IMR-90 (cell line): ENCODE results near the gene SLC46A3. TPM values are rescaled to one million over a fixed set of nuclear protein-coding genes. Genes with fewer than 3 reads are reported as not detected.

ENCODE experiments used
- ATAC-seq: fragments of 200-7000 bp; cut with Tn5 transposase; 2 replicates; pipeline ENCODE4 v1.9.1; 2020; ENCODE audit warnings: low read depth, mild to moderate bottlenecking, moderate library complexity
- BruUV-seq: library from RNA; stranded (reverse); fragments of 400-500 nt; replicated peaks from 2 replicates; lab custom pipeline; 2021; lab: Mats Ljungman, UMichigan
- CTCF ChIA-PET: fragments of 300-600 bp; formaldehyde crosslinking; extraction: SDS; loops from one replicate; lab custom pipeline; 2021; ENCODE audit warnings: antibody characterized with exemption; lab: Yijun Ruan, JAX
- POLR2A ChIA-PET: fragments of 300-600 bp; sonication (Branson Sonifier 250); formaldehyde crosslinking; loops from one replicate; lab custom pipeline; 2022; ENCODE audit warnings: antibody characterized with exemption; ENCODE audit not compliant: unreplicated experiment; lab: Charles Lee
- DNase-seq: peaks from one replicate; pipeline ENCODE4 v3.0.0; 2013
- H2AFZ ChIP-seq: replicated peaks from 2 replicates; pipeline ENCODE3; 2013; ENCODE audit warnings: low read length, mild to moderate bottlenecking; ENCODE audit not compliant: poor library complexity
- H2AK5ac ChIP-seq: 2 replicates; pipeline ENCODE4 v1.6.1; 2013; ENCODE audit warnings: low read depth, low read length, inconsistent platforms
- H2AK9ac ChIP-seq: replicated peaks from 2 replicates; pipeline ENCODE3; 2013; ENCODE audit warnings: mild to moderate bottlenecking, low read depth, low read length, moderate library complexity; ENCODE audit not compliant: poor library complexity
- H2BK120ac ChIP-seq: 2 replicates; pipeline ENCODE4 v1.6.1; 2013; ENCODE audit warnings: low read depth, low read length, inconsistent platforms
- H2BK15ac ChIP-seq: 3 replicates; pipeline ENCODE4 v1.6.1; 2013; ENCODE audit warnings: low read depth, low read length, inconsistent platforms
- H2BK20ac ChIP-seq: 2 replicates; pipeline ENCODE4 v1.6.1; 2013; ENCODE audit warnings: low read depth, mild to moderate bottlenecking, inconsistent platforms, low read length, moderate library complexity
- H2BK5ac ChIP-seq: 2 replicates; pipeline ENCODE4 v1.6.1; 2013; ENCODE audit warnings: mild to moderate bottlenecking, low read depth, low read length, inconsistent platforms; ENCODE audit not compliant: poor library complexity, severe bottlenecking
- H3K14ac ChIP-seq: replicated peaks from 2 replicates; pipeline ENCODE4 v1.6.1; 2013; ENCODE audit warnings: low read depth, low read length, inconsistent platforms
- H3K18ac ChIP-seq: 2 replicates; pipeline ENCODE4 v1.6.1; 2013; ENCODE audit warnings: low read depth, low read length, control low read depth
- H3K23ac ChIP-seq: 2 replicates; pipeline ENCODE4 v1.6.1; 2013; ENCODE audit warnings: low read depth, low read length, inconsistent platforms
- H3K27ac ChIP-seq: 2 replicates; pipeline ENCODE4 v1.5.1; 2013; ENCODE audit warnings: mild to moderate bottlenecking, control low read depth, low read length; ENCODE audit not compliant: insufficient read depth
- H3K27me3 ChIP-seq: 2 replicates; pipeline ENCODE4 v1.6.1; 2013; ENCODE audit warnings: low read length; ENCODE audit not compliant: control insufficient read depth, insufficient read depth
- H3K36me3 ChIP-seq: 2 replicates; pipeline ENCODE4 v1.6.1; 2013; ENCODE audit warnings: low read length, mixed read lengths; ENCODE audit not compliant: control insufficient read depth, insufficient read depth
- H3K4ac ChIP-seq: 2 replicates; pipeline ENCODE4 v1.6.1; 2013; ENCODE audit warnings: low read depth, low read length, inconsistent platforms
- H3K4me1 ChIP-seq: 2 replicates; pipeline ENCODE4 v1.6.1; 2013; ENCODE audit warnings: low read length, mixed read lengths; ENCODE audit not compliant: control insufficient read depth, insufficient read depth
- H3K4me2 ChIP-seq: 2 replicates; pipeline ENCODE4 v1.6.1; 2013; ENCODE audit warnings: low read depth, mild to moderate bottlenecking, control low read depth, low read length, moderate library complexity
- H3K4me3 ChIP-seq: 2 replicates; pipeline ENCODE4 v1.5.1; 2013; ENCODE audit warnings: low read depth, mild to moderate bottlenecking, control low read depth, low read length, moderate library complexity; ENCODE audit not compliant: insufficient read depth
- H3K56ac ChIP-seq: 2 replicates; pipeline ENCODE4 v1.6.1; 2013; ENCODE audit warnings: low read length, inconsistent platforms; ENCODE audit not compliant: insufficient read depth; ENCODE audit errors: extremely low read depth
- H3K79me1 ChIP-seq, 2 experiments: 2 replicates each; pipeline ENCODE4 v1.6.1; 2013; ENCODE audit warnings: low read length in 2 of 2, inconsistent platforms in 1 of 2, low read depth in 1 of 2
- H3K9ac ChIP-seq: 2 replicates; pipeline ENCODE4 v1.6.1; 2013; ENCODE audit warnings: low read depth, low read length, control low read depth
- H3K9me1 ChIP-seq: 2 replicates; pipeline ENCODE4 v1.6.1; 2013; ENCODE audit warnings: low read length, inconsistent platforms; ENCODE audit not compliant: insufficient read depth
- H3K9me3 ChIP-seq: 2 replicates; pipeline ENCODE4 v1.6.1; 2013; ENCODE audit warnings: low read length; ENCODE audit not compliant: control insufficient read depth, insufficient read depth
- H4K20me1 ChIP-seq: 2 replicates; pipeline ENCODE4 v1.6.1; 2013; ENCODE audit warnings: low read length, inconsistent platforms; ENCODE audit not compliant: insufficient read depth
- H4K5ac ChIP-seq: 2 replicates; pipeline ENCODE4 v1.6.1; 2013; ENCODE audit warnings: mild to moderate bottlenecking, low read depth, low read length, control low read depth
- H4K8ac ChIP-seq, 2 experiments: 2 replicates each; pipeline ENCODE4 v1.6.1; 2013; ENCODE audit warnings: low read depth in 2 of 2, low read length in 2 of 2, control low read depth in 1 of 2, inconsistent platforms in 1 of 2
- H4K91ac ChIP-seq: 2 replicates; pipeline ENCODE4 v1.6.1; 2013; ENCODE audit warnings: low read depth, low read length, inconsistent platforms; ENCODE audit not compliant: insufficient read depth
- BHLHE40 ChIP-seq: fragments of 150-350 bp; IDR thresholded peaks from 2 replicates; pipeline ENCODE4 v1.6.1; 2016; ENCODE audit warnings: mild to moderate bottlenecking, low read depth, low read length
- CEBPB ChIP-seq: IDR thresholded peaks from 2 replicates; pipeline ENCODE4 v1.6.1; 2012; ENCODE audit warnings: low read depth, low read length, improper control_type of control experiment
- CHD1 ChIP-seq: IDR thresholded peaks from 2 replicates; pipeline ENCODE4 v1.6.1; 2012; ENCODE audit warnings: low read depth, low read length, improper control_type of control experiment
- FOS ChIP-seq: fragments of 150-350 bp; IDR thresholded peaks from 2 replicates; pipeline ENCODE4 v1.6.1; 2016; ENCODE audit warnings: low read depth, low read length
- MAFK ChIP-seq: IDR thresholded peaks from 2 replicates; pipeline ENCODE4 v1.6.1; 2012; ENCODE audit warnings: low read depth, low read length, improper control_type of control experiment
- MAZ ChIP-seq: IDR thresholded peaks from 2 replicates; pipeline ENCODE4 v1.6.1; 2012; ENCODE audit warnings: low read depth, mild to moderate bottlenecking, low read length, improper control_type of control experiment, moderate library complexity, borderline replicate concordance
- MXI1 ChIP-seq: IDR thresholded peaks from 2 replicates; pipeline ENCODE4 v1.6.1; 2012; ENCODE audit warnings: low read depth, mild to moderate bottlenecking, low read length, moderate library complexity, borderline replicate concordance
- NFE2L2 ChIP-seq: fragments of 150-350 bp; IDR thresholded peaks from 2 replicates; pipeline ENCODE4 v1.6.1; 2016; ENCODE audit warnings: low read depth, mild to moderate bottlenecking, low read length
- POLR2A ChIP-seq: IDR thresholded peaks from 2 replicates; pipeline ENCODE4 v1.6.1; 2012; ENCODE audit warnings: mild to moderate bottlenecking, low read depth, low read length
- RAD21 ChIP-seq: IDR thresholded peaks from 2 replicates; pipeline ENCODE4 v1.6.1; 2012; ENCODE audit warnings: low read length, improper control_type of control experiment
- RCOR1 ChIP-seq: IDR thresholded peaks from 2 replicates; pipeline ENCODE4 v1.6.1; 2012; ENCODE audit warnings: mild to moderate bottlenecking, low read length, improper control_type of control experiment; ENCODE audit not compliant: insufficient replicate concordance
- RFX5 ChIP-seq: IDR thresholded peaks from 2 replicates; pipeline ENCODE4 v1.8.0; 2012; ENCODE audit warnings: low read depth, mild to moderate bottlenecking, low read length, moderate library complexity
- SMC3 ChIP-seq: fragments of 150-350 bp; IDR thresholded peaks from 2 replicates; pipeline ENCODE4 v1.6.1; 2016; ENCODE audit warnings: low read depth, mild to moderate bottlenecking, antibody characterized with exemption, low read length, moderate library complexity
- WGBS, 2 experiments: methylation state at CpG; one replicate each; pipeline versions ENCODE4 v1.1.5 to v1.1.7; 2013; ENCODE audit warnings: missing lambda C conversion rate in 2 of 2; ENCODE audit not compliant: insufficient read length in 1 of 2; ENCODE audit errors: extremely low coverage in 2 of 2; 5-methylcytosine and 5-hydroxymethylcytosine counted together
- dilution Hi-C: fragments of 300-500 bp; cut with HindIII; formaldehyde crosslinking; loops from one replicate; pipeline ENCODE4 v1.14.3; 2018; ENCODE audit warnings: low sequenced_read_pairs; ENCODE audit not compliant: unreplicated experiment
- in situ Hi-C: fragments of 300-500 bp; cut with MboI; formaldehyde crosslinking; loops from 3 replicates; pipeline ENCODE4 v1.14.3; 2019; ENCODE audit warnings: low sequenced_read_pairs, inconsistent platforms, mixed read lengths
- intact Hi-C: fragments of 100-400 bp; cut with micrococcal nuclease; formaldehyde crosslinking; loops from 2 replicates; pipeline ENCODE4 v1.10.0; 2022
- polyA plus RNA-seq, 3 experiments: library from polyadenylated mRNA; depleted of rRNA; stranded (reverse); fragments of >200 nt; gene quantifications; 2 replicates each; pipeline ENCODE4 v1.2.3, GENCODE V29; 2012; ENCODE audit warnings: low replicate concordance in 1 of 3
- total RNA-seq: library from RNA; depleted of rRNA; stranded (reverse); fragments of >200 nt; gene quantifications from 2 replicates; pipeline ENCODE4 v1.2.3, GENCODE V29; 2012
- TF ChIP-seq, protein P1 (sequence below): conservative IDR thresholded peaks from 2 replicates; pipeline ENCODE4 v1.5.1; 2012; ENCODE audit warnings: mild to moderate bottlenecking, low read depth, low read length, improper control_type of control experiment
- TF ChIP-seq, protein P2 (sequence below): fragments of 150-350 bp; IDR thresholded peaks from 2 replicates; pipeline ENCODE4 v1.6.1; 2017; ENCODE audit warnings: mild to moderate bottlenecking, antibody characterized with exemption, low read length, low read depth

Gene SLC46A3
- total and polyA plus RNA-seq, 2 of the 4 experiments (the other 2 are of a cell fraction): 0.54 to 0.89 TPM

DNA sequence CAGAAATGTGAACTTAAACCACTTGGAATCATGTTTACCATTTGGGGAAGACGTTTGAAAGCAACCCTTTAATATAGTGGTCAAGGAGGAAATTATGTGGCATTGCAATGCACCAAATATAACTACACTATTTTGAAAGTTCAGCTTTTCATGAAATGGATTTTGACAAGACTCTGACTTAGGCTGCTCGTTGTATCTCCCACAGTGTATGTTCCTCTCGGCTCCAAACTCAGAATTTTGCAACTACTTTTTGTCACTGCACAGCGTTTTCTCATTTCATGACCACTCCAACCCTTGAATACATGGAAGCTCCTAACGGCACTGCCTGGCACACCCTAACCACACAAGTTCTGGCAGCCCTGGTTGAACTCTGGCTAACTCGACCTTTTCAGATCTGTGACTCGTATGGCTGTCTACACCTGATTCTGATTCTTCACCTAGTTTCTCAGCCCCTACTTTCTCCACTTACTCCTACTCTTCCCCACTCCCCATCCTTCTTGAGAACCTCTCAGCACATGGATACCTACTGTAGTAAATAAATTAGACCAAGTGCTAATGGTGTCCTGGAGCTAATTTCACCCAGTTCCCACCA is 66.9 kb downstream of the SLC46A3 start:
- no peak overlapping the region for H3K4ac ChIP-seq
- peak overlapping the region; percentile 32; the same call in 1 of the 3 replicates for H2BK15ac ChIP-seq
- no peak overlapping the region for H3K14ac ChIP-seq
- H3K4me3 ChIP-seq: no peak overlapping the region
- H2AFZ ChIP-seq: no peak overlapping the region
- 0 out of 4 replicates have a peak overlapping the region, but pooled peaks of 1 of the 2 experiments have one; percentile 5 for H4K8ac ChIP-seq
- H4K91ac ChIP-seq: peak overlapping the region; percentile 7; the same call in 1 of the 2 replicates
- peaks cover 12% of the 10 kb centered on the region for H3K9me1 ChIP-seq
- in situ Hi-C loops (no loop called here), dilution Hi-C loops (no loop called here), intact Hi-C loops (loop anchor here (5.0 to 10.0 kb wide), 3 partner anchors 95 to 607 kb away; no protein-coding TSS in a partner anchor)
- no peak overlapping the region for H3K56ac ChIP-seq
- H3K18ac ChIP-seq: no peak overlapping the region
- no peaks in the 10 kb centered on the region for H3K27me3 ChIP-seq
- H3K27ac ChIP-seq: no peak overlapping the region
- H4K5ac ChIP-seq: no peak overlapping the region
- no peak overlapping the region for H3K4me2 ChIP-seq
- H2AK5ac ChIP-seq: peak overlapping the region; percentile 1; the same call in 1 of the 2 replicates
- H4K20me1 ChIP-seq: peaks cover 5% of the 10 kb centered on the region; the same call in 1 of the 2 replicates
- no peak overlapping the region for H3K9ac ChIP-seq
- H3K4me1 ChIP-seq: peaks cover 10% of the 10 kb centered on the region
- DNase-seq (no peak), ATAC-seq (no peak)
- H2BK5ac ChIP-seq: peak overlapping the region; percentile 24
- no peak overlapping the region for H3K23ac ChIP-seq
- POLR2A ChIA-PET: no interaction called here
- H2BK120ac ChIP-seq: no peak overlapping the region
- no peaks in the 10 kb centered on the region for H3K36me3 ChIP-seq
- peak overlapping the region; percentile 33; the same call in 1 of the 2 replicates for H2BK20ac ChIP-seq
- no peaks in the 10 kb centered on the region for H3K9me3 ChIP-seq
- 76% methylated on average over 4 of the region's 7 CpGs; no CpG with 5 or more reads in 1 of the 2 experiments for WGBS, 2 experiments
- peaks cover 16 to 55% of the 10 kb centered on the region in 2 experiments for H3K79me1 ChIP-seq
- BruUV-seq: no TSS peak
- CTCF ChIA-PET: interaction anchor here (0.6 kb wide), 1 partner anchor 141 kb away, joined by 3 read pairs; no protein-coding TSS in a partner anchor
- peak overlapping the region; percentile 23 for H2AK9ac ChIP-seq
- TF ChIP-seq FOS: no peak
- TF ChIP-seq CEBPB: no peak
- TF ChIP-seq MAZ: no peak
- no peak for TF ChIP-seq NFE2L2
- no peak for TF ChIP-seq SMC3
- TF ChIP-seq POLR2A: no peak
- TF ChIP-seq, protein P1, sequence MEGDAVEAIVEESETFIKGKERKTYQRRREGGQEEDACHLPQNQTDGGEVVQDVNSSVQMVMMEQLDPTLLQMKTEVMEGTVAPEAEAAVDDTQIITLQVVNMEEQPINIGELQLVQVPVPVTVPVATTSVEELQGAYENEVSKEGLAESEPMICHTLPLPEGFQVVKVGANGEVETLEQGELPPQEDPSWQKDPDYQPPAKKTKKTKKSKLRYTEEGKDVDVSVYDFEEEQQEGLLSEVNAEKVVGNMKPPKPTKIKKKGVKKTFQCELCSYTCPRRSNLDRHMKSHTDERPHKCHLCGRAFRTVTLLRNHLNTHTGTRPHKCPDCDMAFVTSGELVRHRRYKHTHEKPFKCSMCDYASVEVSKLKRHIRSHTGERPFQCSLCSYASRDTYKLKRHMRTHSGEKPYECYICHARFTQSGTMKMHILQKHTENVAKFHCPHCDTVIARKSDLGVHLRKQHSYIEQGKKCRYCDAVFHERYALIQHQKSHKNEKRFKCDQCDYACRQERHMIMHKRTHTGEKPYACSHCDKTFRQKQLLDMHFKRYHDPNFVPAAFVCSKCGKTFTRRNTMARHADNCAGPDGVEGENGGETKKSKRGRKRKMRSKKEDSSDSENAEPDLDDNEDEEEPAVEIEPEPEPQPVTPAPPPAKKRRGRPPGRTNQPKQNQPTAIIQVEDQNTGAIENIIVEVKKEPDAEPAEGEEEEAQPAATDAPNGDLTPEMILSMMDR: no peak
- TF ChIP-seq BHLHE40: no peak
- TF ChIP-seq, protein P2, sequence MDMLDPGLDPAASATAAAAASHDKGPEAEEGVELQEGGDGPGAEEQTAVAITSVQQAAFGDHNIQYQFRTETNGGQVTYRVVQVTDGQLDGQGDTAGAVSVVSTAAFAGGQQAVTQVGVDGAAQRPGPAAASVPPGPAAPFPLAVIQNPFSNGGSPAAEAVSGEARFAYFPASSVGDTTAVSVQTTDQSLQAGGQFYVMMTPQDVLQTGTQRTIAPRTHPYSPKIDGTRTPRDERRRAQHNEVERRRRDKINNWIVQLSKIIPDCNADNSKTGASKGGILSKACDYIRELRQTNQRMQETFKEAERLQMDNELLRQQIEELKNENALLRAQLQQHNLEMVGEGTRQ: no peak
- TF ChIP-seq RAD21: no peak
- TF ChIP-seq MXI1: no peak
- no peak for TF ChIP-seq RFX5
- no peak for TF ChIP-seq CHD1
- TF ChIP-seq MAFK: no peak
- no peak for TF ChIP-seq RCOR1
